B cell (primary cell): ENCODE data around the gene IFNGR1.

Source experiments
- EZH2 ChIP-seq: IDR thresholded peaks from 2 replicates; pipeline ENCODE4 v1.6.1; 2012; ENCODE audit warnings: borderline replicate concordance, low read depth, mild to moderate bottlenecking, moderate library complexity, low read length; ENCODE audit not compliant: insufficient read depth, poor library complexity, severe bottlenecking
- TF ChIP-seq, protein P1 (sequence below): fragments of 200-600 bp; IDR thresholded peaks from one replicate; pipeline ENCODE4 v1.8.0; 2022; ENCODE audit warnings: antibody characterized with exemption, mild to moderate bottlenecking

DNA sequence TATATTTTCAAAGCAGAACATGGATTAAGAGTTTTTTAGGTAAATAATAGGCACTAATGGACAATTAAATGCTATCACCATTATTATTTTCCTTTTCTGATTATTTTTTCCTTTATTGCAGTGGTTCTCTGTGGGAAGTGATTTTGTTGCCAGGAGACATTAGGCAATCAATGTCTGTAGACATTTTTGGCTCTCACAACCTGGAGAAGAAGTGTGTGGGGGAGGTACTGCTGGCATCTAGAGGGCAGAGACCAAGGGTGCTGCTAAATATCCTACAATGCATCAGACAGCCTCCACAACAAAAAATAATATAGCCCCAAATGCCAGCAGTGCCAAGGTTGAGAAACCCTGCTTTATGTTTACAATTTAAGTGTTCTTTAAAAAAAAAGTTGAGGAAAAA lies 8.3 kb downstream of the IFNGR1 start:
- TF ChIP-seq, protein P1, sequence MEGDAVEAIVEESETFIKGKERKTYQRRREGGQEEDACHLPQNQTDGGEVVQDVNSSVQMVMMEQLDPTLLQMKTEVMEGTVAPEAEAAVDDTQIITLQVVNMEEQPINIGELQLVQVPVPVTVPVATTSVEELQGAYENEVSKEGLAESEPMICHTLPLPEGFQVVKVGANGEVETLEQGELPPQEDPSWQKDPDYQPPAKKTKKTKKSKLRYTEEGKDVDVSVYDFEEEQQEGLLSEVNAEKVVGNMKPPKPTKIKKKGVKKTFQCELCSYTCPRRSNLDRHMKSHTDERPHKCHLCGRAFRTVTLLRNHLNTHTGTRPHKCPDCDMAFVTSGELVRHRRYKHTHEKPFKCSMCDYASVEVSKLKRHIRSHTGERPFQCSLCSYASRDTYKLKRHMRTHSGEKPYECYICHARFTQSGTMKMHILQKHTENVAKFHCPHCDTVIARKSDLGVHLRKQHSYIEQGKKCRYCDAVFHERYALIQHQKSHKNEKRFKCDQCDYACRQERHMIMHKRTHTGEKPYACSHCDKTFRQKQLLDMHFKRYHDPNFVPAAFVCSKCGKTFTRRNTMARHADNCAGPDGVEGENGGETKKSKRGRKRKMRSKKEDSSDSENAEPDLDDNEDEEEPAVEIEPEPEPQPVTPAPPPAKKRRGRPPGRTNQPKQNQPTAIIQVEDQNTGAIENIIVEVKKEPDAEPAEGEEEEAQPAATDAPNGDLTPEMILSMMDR = no peak
- no peak for TF ChIP-seq EZH2
